B cell (primary cell): ENCODE results near the gene NYAP2. TPM values are rescaled to one million over a fixed set of nuclear protein-coding genes. Genes with fewer than 3 reads are reported as not detected.

ENCODE experiments used
- ATAC-seq: fragments of 200-7000 bp; cut with Tn5 transposase; one replicate; pipeline ENCODE4 v1.10.0; 2021; ENCODE audit warnings: low read depth, mild to moderate bottlenecking, moderate number of reproducible peaks, moderate library complexity
- CTCF ChIA-PET: fragments of 350-600 bp; sonication (Branson Sonifier 250); formaldehyde crosslinking; loops from one replicate; lab custom pipeline; 2021; ENCODE audit warnings: antibody characterized with exemption, inconsistent platforms; lab: Charles Lee
- POLR2A ChIA-PET: fragments of 350-600 bp; sonication (Branson Sonifier 250); formaldehyde crosslinking; loops from one replicate; lab custom pipeline; 2021; ENCODE audit warnings: antibody characterized with exemption; lab: Charles Lee
- DNase-seq: peaks from one replicate; pipeline ENCODE4 v3.0.0; 2013
- H2AFZ ChIP-seq: 2 replicates; pipeline ENCODE4 v1.6.1; 2012; ENCODE audit warnings: mild to moderate bottlenecking, low read depth, low read length; ENCODE audit not compliant: insufficient read depth, poor library complexity, severe bottlenecking
- H3K27ac ChIP-seq, 2 donors: 1 replicate in 1 of 2; 2 replicates in 1 of 2; pipeline ENCODE4 v1.5.1; 2012 to 2013; ENCODE audit warnings: low read length in 2 of 2, mild to moderate bottlenecking in 2 of 2, moderate library complexity in 1 of 2
- H3K27me3 ChIP-seq, 4 experiments: fragments of 200-600 bp in 1 of 4; sonication (generic) in 1 of 4; replicated peaks in 1 of 4; 1 replicate in 2 of 4; 2 replicates in 2 of 4; pipeline versions ENCODE4 v1.6.1 to v1.7.0; 2013 to 2016; ENCODE audit warnings: low read length in 3 of 4, mild to moderate bottlenecking in 2 of 4, mixed read lengths in 1 of 4, moderate library complexity in 1 of 4; ENCODE audit not compliant: insufficient read depth in 4 of 4, control insufficient read depth in 3 of 4; ENCODE audit errors: control extremely low read depth in 1 of 4
- H3K36me3 ChIP-seq, 2 experiments: replicated peaks in 1 of 2; 1 replicate in 1 of 2; 2 replicates in 1 of 2; pipeline versions ENCODE4 v1.6.1 to v1.7.1; 2013; ENCODE audit warnings: low read length in 1 of 2; ENCODE audit not compliant: insufficient read depth in 2 of 2, control insufficient read depth in 1 of 2; ENCODE audit errors: control extremely low read depth in 1 of 2, extremely low read depth in 1 of 2
- H3K4me1 ChIP-seq, 2 donors: fragments of 200-600 bp in 1 of 2; sonication (generic) in 1 of 2; 1 replicate in 1 of 2; 2 replicates in 1 of 2; pipeline versions ENCODE4 v1.5.1 to v1.6.1; 2013 to 2017; ENCODE audit warnings: low read length in 2 of 2; ENCODE audit not compliant: control insufficient read depth in 2 of 2, insufficient read depth in 2 of 2
- H3K4me2 ChIP-seq: replicated peaks from 2 replicates; pipeline ENCODE3; 2012; ENCODE audit warnings: mild to moderate bottlenecking, low read depth, low read length; ENCODE audit not compliant: poor library complexity, severe bottlenecking
- H3K4me3 ChIP-seq, 5 experiments: fragments of 200-600 bp in 1 of 5; sonication (generic) in 1 of 5; 1 replicate in 3 of 5; 2 replicates in 2 of 5; pipeline versions ENCODE4 v1.5.1 to v1.7.0; 2011 to 2016; ENCODE audit warnings: low read length in 4 of 5, mild to moderate bottlenecking in 4 of 5, low read depth in 2 of 5, control low read depth in 1 of 5, moderate library complexity in 1 of 5; ENCODE audit not compliant: insufficient read depth in 1 of 5; ENCODE audit errors: control extremely low read depth in 1 of 5, extremely low read depth in 1 of 5
- H3K79me2 ChIP-seq: fragments of 200-600 bp; sonication (generic); one replicate; pipeline ENCODE4 v1.6.0; 2016; ENCODE audit warnings: low read length; ENCODE audit not compliant: control insufficient read depth, insufficient read depth
- H3K9ac ChIP-seq: fragments of 200-600 bp; sonication (generic); 2 replicates; pipeline ENCODE4 v1.6.1; 2017; ENCODE audit warnings: mild to moderate bottlenecking, low read length, moderate library complexity
- H3K9me3 ChIP-seq, 3 donors: one replicate each; pipeline versions ENCODE4 v1.6.1 to v1.7.1; 2013; ENCODE audit warnings: low read length in 2 of 3; ENCODE audit not compliant: control insufficient read depth in 2 of 3, insufficient read depth in 1 of 3; ENCODE audit errors: control extremely low read depth in 1 of 3
- H4K20me1 ChIP-seq: 2 replicates; pipeline ENCODE4 v1.6.0; 2012; ENCODE audit warnings: mild to moderate bottlenecking, low read length; ENCODE audit not compliant: insufficient read depth, control insufficient read depth, poor library complexity, severe bottlenecking
- H3K27ac Mint-ChIP-seq: one replicate; pipeline ENCODE4 v1.8.0; 2021; ENCODE audit warnings: mixed read lengths
- H3K27me3 Mint-ChIP-seq: one replicate; pipeline ENCODE4 v1.8.0; 2021; ENCODE audit warnings: mixed read lengths
- H3K4me1 Mint-ChIP-seq: one replicate; pipeline ENCODE4 v1.8.0; 2021; ENCODE audit warnings: mixed read lengths
- H3K4me3 Mint-ChIP-seq: one replicate; pipeline ENCODE4 v1.8.0; 2021; ENCODE audit warnings: mixed read lengths
- H3K9me3 Mint-ChIP-seq: one replicate; pipeline ENCODE4 v1.8.0; 2022; ENCODE audit warnings: mixed read lengths; ENCODE audit not compliant: insufficient read depth
- EZH2 ChIP-seq: IDR thresholded peaks from 2 replicates; pipeline ENCODE4 v1.6.1; 2012; ENCODE audit warnings: borderline replicate concordance, low read depth, mild to moderate bottlenecking, moderate library complexity, low read length; ENCODE audit not compliant: insufficient read depth, poor library complexity, severe bottlenecking
- WGBS: methylation state at CpG from one replicate; pipeline ENCODE4 v1.1.5; 2013; ENCODE audit warnings: missing lambda C conversion rate; ENCODE audit not compliant: insufficient coverage; 5-methylcytosine and 5-hydroxymethylcytosine counted together
- intact Hi-C: fragments of 100-400 bp; cut with micrococcal nuclease; formaldehyde crosslinking; loops from one replicate; pipeline ENCODE4 v1.10.0; 2022
- polyA plus RNA-seq: library from polyadenylated mRNA; depleted of rRNA; stranded (reverse); fragments of >200 nt; gene quantifications from 2 replicates; pipeline ENCODE4 v1.2.3, GENCODE V29; 2012
- total RNA-seq, 2 donors: library from RNA; stranded (reverse); fragments of 120-200 nt in 1 of 2; gene quantifications; 1 replicate in 1 of 2; 2 replicates in 1 of 2; pipeline versions ENCODE4 v1.2.3 to v1.2.4, GENCODE V29; 2013 to 2022
- TF ChIP-seq, protein P1 (sequence below): fragments of 200-600 bp; IDR thresholded peaks from one replicate; pipeline ENCODE4 v1.8.0; 2022; ENCODE audit warnings: antibody characterized with exemption, mild to moderate bottlenecking

The NYAP2 gene
- total and polyA plus RNA-seq, 2 donors (not counting 1 experiment from before 2014, with no cell fraction given), result 0.12 to 0.17 TPM

DNA sequence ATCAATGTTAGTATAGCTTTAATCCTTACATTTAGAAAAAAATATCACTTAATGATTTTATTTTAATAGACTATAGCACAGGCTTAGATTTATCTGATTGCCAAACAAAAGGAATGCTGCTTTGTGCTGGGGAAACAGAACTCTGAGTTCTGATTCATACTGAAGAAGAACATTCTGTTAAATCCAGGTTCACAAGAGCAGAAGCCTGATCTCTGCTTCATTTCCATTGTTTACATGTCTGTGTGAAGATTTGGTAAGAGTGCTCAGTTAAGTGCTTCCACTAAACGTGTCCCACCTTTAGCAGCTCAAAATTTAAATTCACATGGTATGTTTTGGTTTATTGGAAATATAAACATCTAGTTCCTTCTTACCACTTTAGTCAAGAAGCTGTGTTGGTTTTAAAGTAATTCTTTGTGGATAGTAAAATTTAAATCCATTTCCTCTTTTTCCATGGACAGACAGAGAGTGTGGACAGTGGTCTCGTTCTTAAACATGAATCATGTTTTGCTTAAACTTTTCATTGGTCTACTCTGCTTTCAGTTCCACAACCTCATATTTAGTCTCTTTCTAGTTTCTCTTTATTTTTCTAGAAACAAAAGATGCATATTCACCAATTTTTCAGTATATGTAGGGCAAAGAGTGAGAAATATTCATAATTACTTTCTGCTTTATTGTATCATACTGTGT, 59.1 kb downstream of the NYAP2 start:
- Histone ChIP-seq H4K20me1 (no peaks in the 10 kb centered on the region), H3K4me3 (no peak overlapping the region), H3K4me1 (no peaks in the 10 kb centered on the region), H3K9ac (no peak overlapping the region), H3K36me3 (no peaks in the 10 kb centered on the region), H3K27me3 (no peaks in the 10 kb centered on the region), H3K27ac (no peak overlapping the region), H2AFZ (no peak overlapping the region), H3K79me2 (no peaks in the 10 kb centered on the region), H3K9me3 (no peaks in the 10 kb centered on the region), H3K4me2 (no peak overlapping the region)
- WGBS, result no CpG with 5 or more reads among the region's 2 CpGs
- Mint-ChIP-seq H3K27me3 (peaks cover 4% of the 10 kb centered on the region), H3K27ac (no peak overlapping the region), H3K4me3 (no peak overlapping the region), H3K9me3 (no peaks in the 10 kb centered on the region), H3K4me1 (no peaks in the 10 kb centered on the region)
- ATAC-seq, result no peak
- ChIA-PET CTCF (interaction anchor here (0.6 kb wide), 1 partner anchor 207 kb away, joined by 4 read pairs; no protein-coding TSS in a partner anchor), POLR2A (no interaction called here)
- no peak for DNase-seq
- intact Hi-C loops, result no loop called here
- no peak for TF ChIP-seq EZH2
- TF ChIP-seq, protein P1, sequence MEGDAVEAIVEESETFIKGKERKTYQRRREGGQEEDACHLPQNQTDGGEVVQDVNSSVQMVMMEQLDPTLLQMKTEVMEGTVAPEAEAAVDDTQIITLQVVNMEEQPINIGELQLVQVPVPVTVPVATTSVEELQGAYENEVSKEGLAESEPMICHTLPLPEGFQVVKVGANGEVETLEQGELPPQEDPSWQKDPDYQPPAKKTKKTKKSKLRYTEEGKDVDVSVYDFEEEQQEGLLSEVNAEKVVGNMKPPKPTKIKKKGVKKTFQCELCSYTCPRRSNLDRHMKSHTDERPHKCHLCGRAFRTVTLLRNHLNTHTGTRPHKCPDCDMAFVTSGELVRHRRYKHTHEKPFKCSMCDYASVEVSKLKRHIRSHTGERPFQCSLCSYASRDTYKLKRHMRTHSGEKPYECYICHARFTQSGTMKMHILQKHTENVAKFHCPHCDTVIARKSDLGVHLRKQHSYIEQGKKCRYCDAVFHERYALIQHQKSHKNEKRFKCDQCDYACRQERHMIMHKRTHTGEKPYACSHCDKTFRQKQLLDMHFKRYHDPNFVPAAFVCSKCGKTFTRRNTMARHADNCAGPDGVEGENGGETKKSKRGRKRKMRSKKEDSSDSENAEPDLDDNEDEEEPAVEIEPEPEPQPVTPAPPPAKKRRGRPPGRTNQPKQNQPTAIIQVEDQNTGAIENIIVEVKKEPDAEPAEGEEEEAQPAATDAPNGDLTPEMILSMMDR, result no peak

DNA sequence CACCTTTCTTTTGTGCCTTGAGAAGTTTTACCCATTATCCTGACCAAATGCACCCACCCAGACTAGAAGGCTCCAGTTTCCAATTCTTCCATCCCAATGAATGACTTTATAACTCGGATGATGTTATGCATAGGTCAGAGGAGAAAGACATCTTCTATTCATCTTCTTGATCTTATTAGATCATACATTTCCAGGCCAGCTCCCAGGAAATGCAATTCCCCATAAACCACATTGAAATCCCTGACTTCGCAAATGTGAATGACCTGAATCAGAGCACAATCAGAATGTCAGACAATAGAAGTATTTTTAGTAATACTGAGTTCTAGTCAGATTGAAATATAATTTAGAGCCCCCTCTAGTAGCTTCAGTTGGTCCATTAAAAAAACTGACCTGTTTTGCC, 62.9 kb downstream of the NYAP2 start:
- H2AFZ ChIP-seq, result no peak overlapping the region
- CTCF ChIA-PET, result no interaction called here
- POLR2A ChIA-PET, result no interaction called here
- peaks cover 9% of the 10 kb centered on the region for H3K4me1 Mint-ChIP-seq
- DNase-seq (no peak), ATAC-seq (no peak)
- H3K4me1 ChIP-seq, result peaks cover 4 to 10% of the 10 kb centered on the region in 2 donors
- H3K27me3 Mint-ChIP-seq, result peaks cover 4% of the 10 kb centered on the region
- H3K79me2 ChIP-seq, result no peaks in the 10 kb centered on the region
- H3K27me3 ChIP-seq, result no peaks in the 10 kb centered on the region
- no peaks in the 10 kb centered on the region for H3K36me3 ChIP-seq
- H4K20me1 ChIP-seq, result no peaks in the 10 kb centered on the region
- no peak overlapping the region for H3K27ac ChIP-seq
- no peak overlapping the region for H3K27ac Mint-ChIP-seq
- no peak overlapping the region for H3K9ac ChIP-seq
- H3K4me2 ChIP-seq, result no peak overlapping the region
- intact Hi-C loops, result no loop called here
- H3K9me3 Mint-ChIP-seq, result no peaks in the 10 kb centered on the region
- TF ChIP-seq EZH2, result no peak
- TF ChIP-seq, protein P1, result no peak
- H3K4me3 ChIP-seq, result no peak overlapping the region
- no peak overlapping the region for H3K4me3 Mint-ChIP-seq
- no CpG with 5 or more reads among the region's 2 CpGs for WGBS
- no peaks in the 10 kb centered on the region for H3K9me3 ChIP-seq
